ENCODE measurements around the gene NUDT16L1. TPM values are rescaled to one million over a fixed set of nuclear protein-coding genes. Genes with fewer than 3 reads are reported as not detected.

The NUDT16L1 gene
- total and polyA plus RNA-seq, 2 of the 4 experiments (the other 2 are of a cell fraction), result 22.9 to 44.3 TPM

DNA sequence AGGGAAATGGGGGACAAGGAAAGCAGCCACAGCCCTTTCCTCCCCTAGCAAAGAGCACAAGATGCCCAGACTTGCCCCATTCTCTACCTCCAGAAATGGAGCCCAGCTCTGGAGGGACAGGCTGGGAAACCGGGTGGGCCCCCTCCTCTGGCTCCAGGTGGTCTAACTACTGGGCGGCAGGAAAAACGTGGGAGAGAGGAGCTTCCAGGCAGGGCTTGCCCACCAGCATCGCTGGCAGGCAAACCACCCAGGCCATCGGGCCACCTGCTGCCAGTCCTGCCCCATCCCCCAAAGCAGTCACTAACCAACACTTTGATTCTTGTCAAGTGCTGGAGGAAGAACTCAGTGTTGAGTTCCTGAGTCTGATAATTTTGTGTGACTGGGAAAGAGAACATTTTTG, 25.1 kb downstream of the NUDT16L1 start:
- H3K9me1 ChIP-seq (ENCODE audit: insufficient read depth, low read length), result no peaks in the 10 kb centered on the region
- H3K36me3 ChIP-seq (ENCODE audit: control insufficient read depth, insufficient read depth, low read length), result peaks cover 29% of the 10 kb centered on the region
- no peak overlapping the region for H2BK20ac ChIP-seq (ENCODE audit: low read depth, low read length)
- H3K9ac ChIP-seq (ENCODE audit: low read depth, low read length), result no peak overlapping the region
- in situ Hi-C loops (cut with MboI; ENCODE audit: low sequenced_read_pairs), result no loop called here
- no peak overlapping the region for H3K27ac ChIP-seq (ENCODE audit: insufficient read depth, low read length)
- H2AFZ ChIP-seq (replicated peaks; ENCODE audit: low read length, poor library complexity), result no peak overlapping the region
- H2BK5ac ChIP-seq (ENCODE audit: low read depth, low read length, poor library complexity, severe bottlenecking), result no peak overlapping the region
- H3K9me3 ChIP-seq (ENCODE audit: control insufficient read depth, insufficient read depth, low read length), result no peaks in the 10 kb centered on the region
- H3K23ac ChIP-seq (ENCODE audit: low read depth, low read length), result no peak overlapping the region
- H4K8ac ChIP-seq (ENCODE audit: low read depth in 2 of 2, low read length in 2 of 2), result no peak overlapping the region
- TF ChIP-seq, protein P1, sequence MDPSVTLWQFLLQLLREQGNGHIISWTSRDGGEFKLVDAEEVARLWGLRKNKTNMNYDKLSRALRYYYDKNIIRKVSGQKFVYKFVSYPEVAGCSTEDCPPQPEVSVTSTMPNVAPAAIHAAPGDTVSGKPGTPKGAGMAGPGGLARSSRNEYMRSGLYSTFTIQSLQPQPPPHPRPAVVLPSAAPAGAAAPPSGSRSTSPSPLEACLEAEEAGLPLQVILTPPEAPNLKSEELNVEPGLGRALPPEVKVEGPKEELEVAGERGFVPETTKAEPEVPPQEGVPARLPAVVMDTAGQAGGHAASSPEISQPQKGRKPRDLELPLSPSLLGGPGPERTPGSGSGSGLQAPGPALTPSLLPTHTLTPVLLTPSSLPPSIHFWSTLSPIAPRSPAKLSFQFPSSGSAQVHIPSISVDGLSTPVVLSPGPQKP (IDR thresholded peaks at IDR 0.05; ENCODE audit: borderline replicate concordance, low read depth, low read length), result no peak
- TF ChIP-seq FOS (IDR thresholded peaks at IDR 0.05; ENCODE audit: low read depth, low read length) (no peak), NFE2L2 (IDR thresholded peaks at IDR 0.05; ENCODE audit: low read depth, low read length) (no peak)
- H3K4me3 ChIP-seq (ENCODE audit: insufficient read depth, low read depth, low read length), result no peak overlapping the region
- no peak overlapping the region for H3K56ac ChIP-seq (ENCODE audit: extremely low read depth, insufficient read depth, low read length)
- dilution Hi-C loops (cut with HindIII; ENCODE audit: low sequenced_read_pairs, unreplicated experiment), result no loop called here
- intact Hi-C loops (cut with micrococcal nuclease), result no loop called here
- peaks cover 0 to 20% of the 10 kb centered on the region in 2 experiments; a peak in 2 of 4 replicates for H3K79me1 ChIP-seq (ENCODE audit: low read depth in 1 of 2, low read length in 2 of 2)
- no peak overlapping the region for H3K14ac ChIP-seq (replicated peaks; ENCODE audit: low read depth, low read length)
- ATAC-seq (ENCODE audit: low read depth) (no peak), DNase-seq (no peak)
- no peak overlapping the region for H3K4ac ChIP-seq (ENCODE audit: low read depth, low read length)
- H2BK15ac ChIP-seq (ENCODE audit: low read depth, low read length), result no peak overlapping the region
- peak overlapping the region; percentile 28 for H2AK9ac ChIP-seq (replicated peaks; ENCODE audit: low read depth, low read length, poor library complexity)
- no peaks in the 10 kb centered on the region for H3K4me1 ChIP-seq (ENCODE audit: control insufficient read depth, insufficient read depth, low read length)
- H4K5ac ChIP-seq (ENCODE audit: low read depth, low read length), result no peak overlapping the region
- H4K20me1 ChIP-seq (ENCODE audit: insufficient read depth, low read length), result no peaks in the 10 kb centered on the region
- no peak overlapping the region for H2AK5ac ChIP-seq (ENCODE audit: low read depth, low read length)
- no TSS peak for BruUV-seq (replicated peaks)
- ChIA-PET CTCF (no interaction called here), POLR2A (ENCODE audit: unreplicated experiment) (no interaction called here)
- no peak overlapping the region for H3K18ac ChIP-seq (ENCODE audit: low read depth, low read length)
- no peaks in the 10 kb centered on the region for H3K27me3 ChIP-seq (ENCODE audit: control insufficient read depth, insufficient read depth, low read length)
- no CpG with 5 or more reads among the region's 5 CpGs for WGBS, 2 experiments (ENCODE audit: extremely low coverage in 2 of 2, insufficient read length in 1 of 2)
- H3K4me2 ChIP-seq (ENCODE audit: low read depth, low read length), result no peak overlapping the region
- no peak overlapping the region for H2BK120ac ChIP-seq (ENCODE audit: low read depth, low read length)
- H4K91ac ChIP-seq (ENCODE audit: insufficient read depth, low read depth, low read length), result no peak overlapping the region
